ENCODE data around the gene DCAF4L1.

DNA sequence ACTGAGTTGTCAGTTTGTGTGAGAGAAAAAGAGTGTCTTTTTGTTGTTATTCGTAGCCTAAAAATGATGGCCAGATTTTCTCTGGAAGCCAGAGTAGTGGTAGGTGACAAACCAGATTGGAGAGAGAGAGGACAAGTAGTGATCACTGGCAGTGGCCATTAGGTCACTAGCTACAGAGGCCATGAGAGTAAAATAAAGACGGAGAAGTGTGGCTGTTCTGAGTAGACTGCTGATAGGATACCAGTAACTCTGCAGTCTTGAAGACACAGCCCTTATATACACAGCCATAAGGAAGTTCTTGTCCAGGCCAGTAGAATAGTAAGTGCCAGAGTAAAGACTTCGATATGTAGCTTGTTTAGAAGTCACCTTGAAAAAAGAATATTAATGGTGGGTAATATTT is 16.5 kb downstream of the DCAF4L1 start:
- TF ChIP-seq, protein P1, sequence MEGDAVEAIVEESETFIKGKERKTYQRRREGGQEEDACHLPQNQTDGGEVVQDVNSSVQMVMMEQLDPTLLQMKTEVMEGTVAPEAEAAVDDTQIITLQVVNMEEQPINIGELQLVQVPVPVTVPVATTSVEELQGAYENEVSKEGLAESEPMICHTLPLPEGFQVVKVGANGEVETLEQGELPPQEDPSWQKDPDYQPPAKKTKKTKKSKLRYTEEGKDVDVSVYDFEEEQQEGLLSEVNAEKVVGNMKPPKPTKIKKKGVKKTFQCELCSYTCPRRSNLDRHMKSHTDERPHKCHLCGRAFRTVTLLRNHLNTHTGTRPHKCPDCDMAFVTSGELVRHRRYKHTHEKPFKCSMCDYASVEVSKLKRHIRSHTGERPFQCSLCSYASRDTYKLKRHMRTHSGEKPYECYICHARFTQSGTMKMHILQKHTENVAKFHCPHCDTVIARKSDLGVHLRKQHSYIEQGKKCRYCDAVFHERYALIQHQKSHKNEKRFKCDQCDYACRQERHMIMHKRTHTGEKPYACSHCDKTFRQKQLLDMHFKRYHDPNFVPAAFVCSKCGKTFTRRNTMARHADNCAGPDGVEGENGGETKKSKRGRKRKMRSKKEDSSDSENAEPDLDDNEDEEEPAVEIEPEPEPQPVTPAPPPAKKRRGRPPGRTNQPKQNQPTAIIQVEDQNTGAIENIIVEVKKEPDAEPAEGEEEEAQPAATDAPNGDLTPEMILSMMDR (IDR thresholded peaks at IDR 0.05), result no peak
- TF ChIP-seq POLR2A (IDR thresholded peaks at IDR 0.05) (no peak), POLR2AphosphoS5 (IDR thresholded peaks at IDR 0.05) (no peak)
